PC-9 (cell line): ENCODE data around the gene RAD51AP1. TPM values are rescaled to one million over a fixed set of nuclear protein-coding genes. Genes with fewer than 3 reads are reported as not detected.

ENCODE experiments used
- BruUV-seq: library from RNA; stranded (reverse); fragments of 400-500 nt; replicated peaks from 2 replicates; lab custom pipeline; 2021; lab: Mats Ljungman, UMichigan
- CTCF ChIA-PET: fragments of 300-600 bp; sonication (Branson Sonifier 250); formaldehyde crosslinking; loops from one replicate; lab custom pipeline; 2022; ENCODE audit warnings: antibody characterized with exemption; lab: Charles Lee
- POLR2A ChIA-PET: fragments of 300-600 bp; sonication (Branson Sonifier 250); formaldehyde crosslinking; loops from one replicate; lab custom pipeline; 2022; ENCODE audit warnings: antibody characterized with exemption; ENCODE audit not compliant: unreplicated experiment; lab: Charles Lee
- DNase-seq, 2 experiments: peaks; one replicate each; pipeline versions ENCODE4 v3.0.0 to v3.0.0-alpha.2; 2015 to 2022; ENCODE audit warnings: mixed read lengths in 1 of 2
- H2AFZ ChIP-seq: fragments of 200-600 bp; sonication (generic); 2 replicates; pipeline ENCODE4 v1.8.1; 2017; ENCODE audit warnings: antibody characterized with exemption
- H3F3A ChIP-seq: fragments of 200-600 bp; sonication (generic); 2 replicates; pipeline ENCODE4 v1.8.1; 2017; ENCODE audit warnings: antibody characterized with exemption, mild to moderate bottlenecking, low read depth; ENCODE audit not compliant: insufficient read depth
- H3K27ac ChIP-seq: fragments of 200-600 bp; sonication (generic); 2 replicates; pipeline ENCODE4 v1.6.1; 2016; ENCODE audit warnings: mixed run types
- H3K27me3 ChIP-seq: fragments of 200-600 bp; sonication (generic); 2 replicates; pipeline ENCODE4 v1.6.1; 2016; ENCODE audit warnings: low read depth, mixed run types; ENCODE audit not compliant: insufficient read depth
- H3K36me3 ChIP-seq: fragments of 200-600 bp; sonication (generic); 2 replicates; pipeline ENCODE4 v1.6.1; 2016; ENCODE audit warnings: low read depth, mixed run types
- H3K4me1 ChIP-seq: fragments of 200-600 bp; sonication (generic); replicated peaks from 2 replicates; pipeline ENCODE4 v1.6.1; 2016; ENCODE audit warnings: mixed run types; ENCODE audit not compliant: insufficient read depth
- H3K4me2 ChIP-seq: fragments of 200-600 bp; sonication (generic); 2 replicates; pipeline ENCODE4 v1.6.1; 2017; ENCODE audit warnings: mixed run types
- H3K4me3 ChIP-seq: fragments of 200-600 bp; sonication (generic); 2 replicates; pipeline ENCODE4 v1.6.1; 2016; ENCODE audit warnings: mixed run types
- H3K79me2 ChIP-seq: fragments of 200-600 bp; sonication (generic); 2 replicates; pipeline ENCODE4 v1.6.1; 2017; ENCODE audit warnings: low read depth, mixed run types
- H3K9me2 ChIP-seq: fragments of 200-600 bp; sonication (generic); 2 replicates; pipeline ENCODE4 v1.8.1; 2017; ENCODE audit warnings: mild to moderate bottlenecking; ENCODE audit not compliant: insufficient read depth
- H3K9me3 ChIP-seq: fragments of 200-600 bp; sonication (generic); 2 replicates; pipeline ENCODE4 v1.8.1; 2016; ENCODE audit warnings: low read depth; ENCODE audit not compliant: insufficient read depth
- H4K20me1 ChIP-seq: fragments of 200-600 bp; sonication (generic); 2 replicates; pipeline ENCODE4 v1.8.1; 2017; ENCODE audit not compliant: insufficient read depth
- EZH2 ChIP-seq: fragments of 200-600 bp; sonication (generic); IDR thresholded peaks from 2 replicates; pipeline ENCODE4 v1.8.0; 2017; ENCODE audit warnings: antibody characterized with exemption, low read depth
- intact Hi-C: fragments of 100-400 bp; cut with micrococcal nuclease; formaldehyde crosslinking; loops from one replicate; pipeline ENCODE4 v1.10.0; 2022; ENCODE audit not compliant: unreplicated experiment
- total RNA-seq: library from RNA; stranded (reverse); gene quantifications from 2 replicates; pipeline ENCODE4 v1.2.3, GENCODE V29; 2021
- TF ChIP-seq, protein P1 (sequence below): fragments of 200-600 bp; sonication (generic); conservative IDR thresholded peaks from 2 replicates; pipeline ENCODE4 v1.6.1; 2017; ENCODE audit warnings: mixed run types, antibody characterized with exemption, mild to moderate bottlenecking, moderate library complexity

The RAD51AP1 gene
- total RNA-seq, 1 experiment from 2014 or later: 54.7 TPM

DNA sequence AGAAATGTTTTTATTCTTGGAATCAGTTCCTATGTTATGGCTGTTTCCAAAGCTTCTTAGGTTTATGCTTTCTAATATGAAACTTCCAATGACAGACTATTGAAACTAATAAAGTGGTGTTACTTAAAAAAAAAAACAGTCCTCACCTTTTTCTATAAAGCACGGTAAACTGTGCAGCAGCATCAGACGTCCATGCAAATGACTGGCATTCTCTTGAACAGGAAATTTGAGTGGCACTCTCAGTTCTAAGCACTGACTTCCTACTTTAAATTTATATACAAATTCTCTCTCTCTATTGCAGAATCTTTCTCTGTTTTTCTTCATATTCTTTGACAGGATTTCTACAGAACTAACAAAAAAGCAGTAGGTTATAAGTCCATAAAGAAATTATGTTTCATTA, 2.8 kb upstream of the RAD51AP1 start:
- Histone ChIP-seq H3K4me1 (peaks cover 20% of the 10 kb centered on the region), H3F3A (0 out of 2 replicates have a peak, but pooled peaks cover 3% of the 10 kb centered on the region), H3K79me2 (peaks cover 38% of the 10 kb centered on the region), H2AFZ (no peak overlapping the region), H3K4me2 (no peak overlapping the region), H4K20me1 (peaks cover 6% of the 10 kb centered on the region; the same call in 1 of the 2 replicates), H3K4me3 (no peak overlapping the region), H3K9me3 (no peaks in the 10 kb centered on the region), H3K27ac (no peak overlapping the region), H3K36me3 (no peaks in the 10 kb centered on the region), H3K27me3 (no peaks in the 10 kb centered on the region), H3K9me2 (no peaks in the 10 kb centered on the region)
- DNase-seq: no peak
- TF ChIP-seq, protein P1, sequence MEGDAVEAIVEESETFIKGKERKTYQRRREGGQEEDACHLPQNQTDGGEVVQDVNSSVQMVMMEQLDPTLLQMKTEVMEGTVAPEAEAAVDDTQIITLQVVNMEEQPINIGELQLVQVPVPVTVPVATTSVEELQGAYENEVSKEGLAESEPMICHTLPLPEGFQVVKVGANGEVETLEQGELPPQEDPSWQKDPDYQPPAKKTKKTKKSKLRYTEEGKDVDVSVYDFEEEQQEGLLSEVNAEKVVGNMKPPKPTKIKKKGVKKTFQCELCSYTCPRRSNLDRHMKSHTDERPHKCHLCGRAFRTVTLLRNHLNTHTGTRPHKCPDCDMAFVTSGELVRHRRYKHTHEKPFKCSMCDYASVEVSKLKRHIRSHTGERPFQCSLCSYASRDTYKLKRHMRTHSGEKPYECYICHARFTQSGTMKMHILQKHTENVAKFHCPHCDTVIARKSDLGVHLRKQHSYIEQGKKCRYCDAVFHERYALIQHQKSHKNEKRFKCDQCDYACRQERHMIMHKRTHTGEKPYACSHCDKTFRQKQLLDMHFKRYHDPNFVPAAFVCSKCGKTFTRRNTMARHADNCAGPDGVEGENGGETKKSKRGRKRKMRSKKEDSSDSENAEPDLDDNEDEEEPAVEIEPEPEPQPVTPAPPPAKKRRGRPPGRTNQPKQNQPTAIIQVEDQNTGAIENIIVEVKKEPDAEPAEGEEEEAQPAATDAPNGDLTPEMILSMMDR: no peak
- no peak for TF ChIP-seq EZH2
- intact Hi-C loops: loop anchor here (5.0 kb wide), 2 partner anchors 111 to 221 kb away; partner anchors contain the start of genes AKAP3 and NDUFA9
- BruUV-seq: no TSS peak
- POLR2A ChIA-PET: no interaction called here
- CTCF ChIA-PET: no interaction called here

DNA sequence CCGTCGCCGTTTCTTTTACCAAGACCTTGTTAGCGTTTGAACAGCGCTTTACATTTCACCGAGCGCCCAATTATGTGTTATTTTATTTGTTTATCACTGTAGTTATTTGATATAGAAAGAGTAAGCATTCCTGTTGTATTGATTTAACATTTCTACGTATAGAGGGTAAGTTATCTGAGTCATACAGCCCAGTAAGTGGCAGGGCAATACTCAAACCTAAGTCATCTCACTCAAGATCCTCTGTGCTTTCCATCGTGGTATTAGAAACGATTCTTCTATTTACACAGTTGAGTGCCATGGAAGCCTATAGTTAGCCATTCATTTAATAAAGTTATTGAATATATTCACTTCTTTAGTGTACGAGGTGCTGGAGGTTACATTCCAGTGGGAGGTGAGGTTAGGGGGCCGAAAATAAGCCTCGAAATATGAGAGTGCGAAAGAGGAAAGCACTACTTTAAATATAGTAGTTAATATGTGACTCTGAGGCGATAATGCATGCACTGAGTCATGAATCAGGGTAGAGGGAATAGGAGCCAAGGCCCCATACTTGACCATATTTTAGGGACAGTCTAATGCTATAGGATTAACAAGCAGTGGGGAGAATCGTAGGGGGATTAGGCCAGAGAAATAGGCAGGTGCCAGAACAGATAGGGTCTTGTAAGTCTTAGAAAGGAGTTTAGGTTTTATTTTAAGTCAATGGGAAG, 629 bp downstream of the RAD51AP1 start:
- Histone ChIP-seq H2AFZ (peak overlapping the region; percentile 92), H3K27ac (no peak overlapping the region), H3K9me2 (no peaks in the 10 kb centered on the region), H3K4me2 (peak overlapping the region; percentile 93), H3K4me1 (peaks cover 20% of the 10 kb centered on the region), H3K79me2 (peaks cover 44% of the 10 kb centered on the region), H3K9me3 (no peaks in the 10 kb centered on the region), H3K4me3 (peak overlapping the region; percentile 77), H3K36me3 (peaks cover 4% of the 10 kb centered on the region; the same call in 1 of the 2 replicates), H3F3A (0 out of 2 replicates have a peak, but pooled peaks cover 3% of the 10 kb centered on the region), H3K27me3 (no peaks in the 10 kb centered on the region), H4K20me1 (peaks cover 3% of the 10 kb centered on the region; the same call in 1 of the 2 replicates)
- intact Hi-C loops: loop anchor here (5.0 kb wide), 2 partner anchors 108 to 218 kb away; partner anchors contain the start of genes AKAP3 and NDUFA9
- no peak for DNase-seq
- CTCF ChIA-PET: no interaction called here
- BruUV-seq: no TSS peak
- no peak for TF ChIP-seq EZH2
- TF ChIP-seq, protein P1: no peak
- POLR2A ChIA-PET: no interaction called here

DNA sequence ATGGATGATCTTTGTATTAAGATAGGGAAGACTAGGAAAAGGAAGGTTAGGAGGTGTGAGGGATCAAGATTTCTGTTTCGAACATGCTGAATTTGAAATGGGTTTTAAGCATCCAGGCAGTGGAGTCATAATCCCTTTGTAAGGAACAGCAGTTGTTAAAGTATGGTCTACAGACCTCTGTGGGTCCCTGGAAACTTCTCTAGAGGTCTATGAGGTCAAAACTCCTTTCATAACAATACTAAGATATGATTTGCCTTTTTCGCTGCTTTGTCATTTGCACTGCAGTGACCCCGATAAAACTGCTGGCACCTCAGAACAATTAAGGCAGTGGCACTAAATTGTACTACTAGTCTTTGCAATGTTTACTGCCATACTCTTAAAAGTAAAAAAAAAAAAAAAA, 1.5 kb downstream of the RAD51AP1 start:
- POLR2A ChIA-PET: no interaction called here
- Histone ChIP-seq H3F3A (0 out of 2 replicates have a peak, but pooled peaks cover 3% of the 10 kb centered on the region), H3K4me2 (peak overlapping the region; percentile 93), H3K9me2 (no peaks in the 10 kb centered on the region), H4K20me1 (peaks cover under 1% of the 10 kb centered on the region; the same call in 1 of the 2 replicates), H2AFZ (no peak overlapping the region), H3K27ac (no peak overlapping the region), H3K36me3 (peaks cover 10% of the 10 kb centered on the region), H3K9me3 (no peaks in the 10 kb centered on the region), H3K27me3 (no peaks in the 10 kb centered on the region), H3K4me3 (peak overlapping the region; percentile 77), H3K79me2 (peaks cover 44% of the 10 kb centered on the region), H3K4me1 (peaks cover 20% of the 10 kb centered on the region)
- TF ChIP-seq, protein P1: no peak
- no peak for TF ChIP-seq EZH2
- CTCF ChIA-PET: no interaction called here
- intact Hi-C loops: no loop called here
- no peak for DNase-seq
- no TSS peak for BruUV-seq
